ENCODE measurements around the gene UNC119. TPM values are rescaled to one million over a fixed set of nuclear protein-coding genes. Genes with fewer than 3 reads are reported as not detected.
A peak's percentile ranks its signal among the peaks of the same experiment; 100 is the strongest.

Gene UNC119
- total RNA-seq (66.9 TPM), polyA plus RNA-seq (10 to 100 TPM; 29.5 to 35.0 (median 31.2) TPM)

DNA sequence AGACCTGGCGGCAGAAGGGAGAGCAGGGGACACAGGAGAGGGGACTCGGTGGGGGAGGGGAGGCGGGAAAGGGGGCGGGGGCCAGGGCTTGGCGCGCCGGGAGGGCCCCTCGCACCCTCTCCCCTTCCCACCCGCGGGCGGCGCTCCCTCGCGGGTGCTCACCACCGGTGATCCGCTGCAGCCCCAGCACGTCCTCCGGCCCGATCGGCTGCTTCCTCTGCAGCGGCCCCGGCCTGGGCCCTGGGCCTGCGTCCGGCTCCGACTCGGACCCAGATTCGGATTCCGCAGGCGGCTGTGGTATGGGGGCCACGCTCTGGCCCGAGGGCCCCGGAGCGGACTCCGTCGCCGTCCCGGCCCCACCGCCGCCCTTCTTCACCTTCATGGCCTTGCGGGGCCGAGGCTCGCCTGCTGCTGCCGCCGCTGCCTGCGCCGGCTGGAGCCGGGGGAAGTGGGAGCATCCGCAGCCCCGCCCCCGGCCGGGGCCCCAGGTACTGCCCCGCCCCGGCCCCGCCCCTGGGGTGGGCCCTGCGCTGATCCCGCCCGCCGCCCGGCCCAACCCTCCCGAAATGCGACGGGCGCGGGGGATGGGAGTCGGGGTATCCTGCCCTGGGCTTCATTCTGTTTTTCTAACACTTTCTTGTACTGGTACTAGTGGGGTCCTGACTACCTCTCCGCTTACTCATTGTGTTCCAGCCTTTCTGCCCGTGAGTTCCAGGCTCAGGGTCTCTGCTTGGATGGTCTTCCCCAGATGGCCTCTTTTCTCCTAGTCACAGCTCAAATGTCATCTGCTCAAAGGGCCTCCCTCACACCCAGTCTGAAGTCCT, at the start of gene UNC119:
Gene UNC119, minus strand, starts transcription at position 449 of the 824 bp plus-strand sequence. Its CDS starts 67 bp downstream, at position 382.
- H3K27ac Mint-ChIP-seq = peak within 1 kb of the TSS; percentile 96 to 97 (median 96)
- ATAC-seq (ENCODE audit: low read depth in 2 of 2) = peak; percentile 80 to 84
- Histone ChIP-seq H3K27ac (ENCODE audit: insufficient read depth, low read length, poor library complexity, severe bottlenecking) (peak within 1 kb of the TSS; percentile 92), H3K4me1 (ENCODE audit: control insufficient read depth, insufficient read depth, low read length, poor library complexity, severe bottlenecking) (peaks cover 56% of the 10 kb centered on the region), H3K4me3 (ENCODE audit: low read depth, low read length) (peak within 1 kb of the TSS; percentile 70), H3K9me3 (ENCODE audit: control insufficient read depth in 2 of 2, low read length in 2 of 2) (no peaks in the 10 kb centered on the region), H3K36me3 (ENCODE audit: control insufficient read depth, insufficient read depth, low read length) (peaks cover 46% of the 10 kb centered on the region), H3K27me3 (ENCODE audit: control insufficient read depth, insufficient read depth, low read length) (no peaks in the 10 kb centered on the region)
- peaks cover 11 to 52% (median 40%) of the 10 kb centered on the region in 4 donors for H3K4me1 Mint-ChIP-seq
- H3K4me3 Mint-ChIP-seq = peak within 1 kb of the TSS; percentile 90 to 95 (median 92)
- peak; percentile 74 to 83 (median 75) for DNase-seq
- H3K27me3 Mint-ChIP-seq = no peaks in the 10 kb centered on the region
- no peaks in the 10 kb centered on the region for H3K9me3 Mint-ChIP-seq
- H3K36me3 Mint-ChIP-seq = peaks cover 33% of the 10 kb centered on the region

DNA sequence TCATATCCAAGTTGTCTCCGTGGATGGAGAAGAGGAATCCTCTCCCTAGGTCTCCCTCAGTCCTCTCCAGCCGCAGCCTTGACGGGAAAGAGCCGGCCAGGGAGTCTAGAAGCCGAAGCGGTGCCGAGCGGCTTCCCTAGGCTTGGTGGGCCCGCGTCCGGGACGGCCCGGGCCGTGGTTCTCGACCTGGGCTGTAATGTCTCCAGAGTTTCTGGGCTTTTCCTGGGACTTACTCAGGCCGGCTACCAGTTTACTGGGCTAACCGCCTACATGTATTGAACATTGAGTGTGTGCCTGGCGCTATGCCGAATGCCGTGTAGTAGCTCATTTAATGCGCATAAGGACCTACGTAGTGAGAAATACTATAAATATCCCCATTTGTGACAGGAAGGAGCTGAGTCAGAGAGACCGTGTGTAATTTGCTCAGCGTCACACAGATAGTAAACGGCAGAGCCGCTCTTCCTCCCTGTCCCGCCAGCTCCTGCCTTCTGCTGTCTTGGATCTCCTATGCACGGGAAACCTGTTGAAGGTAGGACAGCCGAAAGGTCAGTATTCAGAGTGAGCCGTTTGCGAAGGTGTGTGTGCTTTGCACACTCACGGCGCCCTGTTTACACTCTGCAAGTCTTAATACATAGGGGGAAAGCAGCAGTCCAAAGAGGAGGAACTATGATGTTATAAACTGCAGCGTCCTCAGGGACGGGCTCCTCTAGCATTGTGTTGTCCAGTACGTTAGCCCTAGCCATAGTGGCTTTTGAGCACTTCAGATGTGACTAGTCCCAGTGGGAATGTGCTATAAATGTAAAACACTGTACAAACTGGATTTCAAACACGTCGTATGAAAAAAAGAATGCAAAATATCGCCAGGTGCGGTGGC, 47.1 kb upstream of the UNC119 start:
- Histone ChIP-seq H3K4me3 (ENCODE audit: low read depth, low read length) (peak overlapping the region; percentile 90), H3K36me3 (ENCODE audit: control insufficient read depth, insufficient read depth, low read length) (no peaks in the 10 kb centered on the region), H3K9me3 (ENCODE audit: control insufficient read depth in 2 of 2, low read length in 2 of 2) (no peaks in the 10 kb centered on the region), H3K4me1 (ENCODE audit: control insufficient read depth, insufficient read depth, low read length, poor library complexity, severe bottlenecking) (peaks cover 16% of the 10 kb centered on the region), H3K27me3 (ENCODE audit: control insufficient read depth, insufficient read depth, low read length) (no peaks in the 10 kb centered on the region), H3K27ac (ENCODE audit: insufficient read depth, low read length, poor library complexity, severe bottlenecking) (peak overlapping the region; percentile 99)
- DNase-seq = peak; percentile 44 to 80 (median 74)
- Mint-ChIP-seq H3K4me1 (peaks cover 18 to 26% (median 19%) of the 10 kb centered on the region in 4 donors), H3K36me3 (no peaks in the 10 kb centered on the region), H3K27me3 (no peaks in the 10 kb centered on the region), H3K9me3 (no peaks in the 10 kb centered on the region), H3K27ac (peak overlapping the region; percentile 96 to 99 (median 99)), H3K4me3 (peak overlapping the region; percentile 90 to 96 (median 93))
- peak; percentile 63 to 65 for ATAC-seq (ENCODE audit: low read depth in 2 of 2)

DNA sequence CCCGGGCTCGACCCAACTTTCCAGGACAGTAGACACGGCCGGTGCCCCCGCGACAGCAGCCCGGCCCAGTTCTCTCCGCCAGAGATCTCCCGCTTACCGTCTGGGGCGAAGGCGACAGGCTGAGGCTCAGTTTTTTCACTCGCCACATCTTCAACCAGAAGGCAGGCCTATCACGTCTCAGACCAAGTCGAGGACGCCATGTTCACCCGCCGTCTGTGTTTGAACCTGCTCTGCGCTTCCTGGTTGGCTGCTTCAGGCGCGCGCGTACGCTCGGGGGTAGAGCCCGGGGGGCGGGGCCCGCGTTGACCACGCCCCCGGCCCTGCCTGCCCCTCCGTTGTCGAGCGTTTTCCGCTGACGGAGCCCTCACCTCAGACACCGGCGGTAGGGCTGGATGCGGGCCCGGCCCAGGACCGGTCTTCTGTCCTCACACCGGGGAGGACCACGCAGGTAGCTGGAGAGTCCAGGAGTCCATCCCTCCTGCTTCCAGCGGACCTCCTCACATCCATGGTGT, 46.4 kb upstream of the UNC119 start, which contains the start of gene SPAG5:
Gene SPAG5, minus strand, starts transcription at position 227 of the 512 bp plus-strand sequence. Its CDS starts 79 bp downstream, at position 148.
- H3K36me3 Mint-ChIP-seq = no peaks in the 10 kb centered on the region
- H3K27ac Mint-ChIP-seq = peak within 1 kb of the TSS; percentile 96 to 99 (median 99)
- H3K9me3 ChIP-seq (ENCODE audit: control insufficient read depth in 2 of 2, low read length in 2 of 2) = no peaks in the 10 kb centered on the region
- H3K27me3 Mint-ChIP-seq = no peaks in the 10 kb centered on the region
- DNase-seq (peak; percentile 93 to 96 (median 94)), ATAC-seq (ENCODE audit: low read depth in 2 of 2) (peak; percentile 92 to 94)
- H3K27ac ChIP-seq (ENCODE audit: insufficient read depth, low read length, poor library complexity, severe bottlenecking) = peak within 1 kb of the TSS; percentile 99
- peaks cover 16% of the 10 kb centered on the region for H3K4me1 ChIP-seq (ENCODE audit: control insufficient read depth, insufficient read depth, low read length, poor library complexity, severe bottlenecking)
- H3K4me1 Mint-ChIP-seq = peaks cover 18 to 26% (median 19%) of the 10 kb centered on the region in 4 donors
- no peaks in the 10 kb centered on the region for H3K27me3 ChIP-seq (ENCODE audit: control insufficient read depth, insufficient read depth, low read length)
- peak within 1 kb of the TSS; percentile 90 for H3K4me3 ChIP-seq (ENCODE audit: low read depth, low read length)
- no peaks in the 10 kb centered on the region for H3K9me3 Mint-ChIP-seq
- no peaks in the 10 kb centered on the region for H3K36me3 ChIP-seq (ENCODE audit: control insufficient read depth, insufficient read depth, low read length)
- peak within 1 kb of the TSS; percentile 90 to 96 (median 93) for H3K4me3 Mint-ChIP-seq

DNA sequence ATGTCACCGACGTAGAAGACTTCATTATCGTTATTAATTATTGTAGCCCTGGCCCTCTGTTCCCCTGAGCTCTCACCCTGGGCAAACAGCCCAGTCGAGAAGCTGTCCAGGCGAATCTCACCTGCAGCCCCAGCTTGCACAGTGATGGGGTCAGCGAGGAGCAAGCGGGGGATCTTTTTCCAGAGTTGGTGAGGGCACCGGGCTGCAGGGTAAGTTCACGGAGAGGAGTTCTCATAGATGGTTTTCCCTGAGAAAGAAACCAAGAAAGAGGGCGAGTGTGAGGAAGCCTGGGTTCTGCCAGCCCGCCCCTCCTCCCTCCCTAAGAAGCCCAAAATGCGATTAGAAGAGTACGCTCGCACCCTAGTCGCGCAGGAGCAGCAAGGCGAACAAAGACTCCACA, 46.0 kb upstream of the UNC119 start:
- ATAC-seq (ENCODE audit: low read depth in 2 of 2) (no peak), DNase-seq (no peak)
- peak overlapping the region; percentile 99 for H3K27ac ChIP-seq (ENCODE audit: insufficient read depth, low read length, poor library complexity, severe bottlenecking)
- Mint-ChIP-seq H3K9me3 (no peaks in the 10 kb centered on the region), H3K36me3 (no peaks in the 10 kb centered on the region), H3K27me3 (no peaks in the 10 kb centered on the region), H3K4me3 (peak overlapping the region; percentile 90 to 96 (median 93)), H3K4me1 (peaks cover 18 to 26% (median 19%) of the 10 kb centered on the region in 4 donors), H3K27ac (peak overlapping the region; percentile 96 to 99 (median 99))
- peaks cover 16% of the 10 kb centered on the region for H3K4me1 ChIP-seq (ENCODE audit: control insufficient read depth, insufficient read depth, low read length, poor library complexity, severe bottlenecking)
- no peaks in the 10 kb centered on the region for H3K36me3 ChIP-seq (ENCODE audit: control insufficient read depth, insufficient read depth, low read length)
- H3K9me3 ChIP-seq (ENCODE audit: control insufficient read depth in 2 of 2, low read length in 2 of 2) = no peaks in the 10 kb centered on the region
- no peaks in the 10 kb centered on the region for H3K27me3 ChIP-seq (ENCODE audit: control insufficient read depth, insufficient read depth, low read length)
- H3K4me3 ChIP-seq (ENCODE audit: low read depth, low read length) = peak overlapping the region; percentile 78

DNA sequence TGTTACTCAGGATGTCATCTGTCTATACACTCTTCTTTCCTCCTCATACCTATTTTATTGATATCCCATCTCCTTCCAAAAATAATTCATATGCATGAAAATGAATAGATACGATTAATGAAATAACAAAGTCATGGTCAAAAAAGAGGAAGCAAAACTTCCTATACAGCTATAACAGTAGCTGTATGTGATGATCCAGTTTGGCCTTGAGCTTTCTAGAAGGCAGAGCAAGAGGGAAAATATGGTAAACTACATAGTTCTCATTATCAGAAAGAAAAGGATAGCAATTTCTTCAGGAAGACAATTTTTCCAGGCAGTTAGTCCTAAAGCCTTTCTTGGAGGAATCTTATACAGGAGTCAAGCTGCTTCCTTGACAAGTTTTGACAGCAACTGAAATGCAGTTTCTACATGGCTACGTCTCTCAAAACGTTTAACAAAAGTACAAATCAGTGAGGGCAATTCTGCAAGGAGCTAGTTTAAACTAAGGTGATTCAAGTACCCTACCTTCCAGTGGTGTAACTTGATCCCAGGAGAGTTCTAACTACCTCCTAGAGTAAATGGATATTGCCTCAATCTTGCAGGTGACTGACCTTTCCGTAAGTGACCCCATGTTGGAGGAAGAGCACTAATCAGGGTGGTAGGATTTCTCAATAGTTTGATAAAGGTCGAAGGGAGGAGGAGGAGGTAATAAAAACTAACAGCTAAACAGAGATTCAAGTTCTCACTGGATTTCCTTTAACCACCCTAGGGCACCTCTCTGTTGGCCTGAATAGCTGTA, 45.4 kb upstream of the UNC119 start:
- ATAC-seq (ENCODE audit: low read depth in 2 of 2) = no peak
- Mint-ChIP-seq H3K9me3 (no peaks in the 10 kb centered on the region), H3K4me3 (peak overlapping the region; percentile 90 to 96 (median 93)), H3K27ac (peak overlapping the region in 2 of 3 donors; percentile 96 to 99), H3K36me3 (no peaks in the 10 kb centered on the region), H3K4me1 (peaks cover 18 to 26% (median 19%) of the 10 kb centered on the region in 4 donors), H3K27me3 (no peaks in the 10 kb centered on the region)
- no peak for DNase-seq
- H3K4me3 ChIP-seq (ENCODE audit: low read depth, low read length) = peak overlapping the region; percentile 78
- H3K27me3 ChIP-seq (ENCODE audit: control insufficient read depth, insufficient read depth, low read length) = no peaks in the 10 kb centered on the region
- no peaks in the 10 kb centered on the region for H3K9me3 ChIP-seq (ENCODE audit: control insufficient read depth in 2 of 2, low read length in 2 of 2)
- H3K36me3 ChIP-seq (ENCODE audit: control insufficient read depth, insufficient read depth, low read length) = no peaks in the 10 kb centered on the region
- peak overlapping the region; percentile 99 for H3K27ac ChIP-seq (ENCODE audit: insufficient read depth, low read length, poor library complexity, severe bottlenecking)
- peaks cover 16% of the 10 kb centered on the region for H3K4me1 ChIP-seq (ENCODE audit: control insufficient read depth, insufficient read depth, low read length, poor library complexity, severe bottlenecking)

DNA sequence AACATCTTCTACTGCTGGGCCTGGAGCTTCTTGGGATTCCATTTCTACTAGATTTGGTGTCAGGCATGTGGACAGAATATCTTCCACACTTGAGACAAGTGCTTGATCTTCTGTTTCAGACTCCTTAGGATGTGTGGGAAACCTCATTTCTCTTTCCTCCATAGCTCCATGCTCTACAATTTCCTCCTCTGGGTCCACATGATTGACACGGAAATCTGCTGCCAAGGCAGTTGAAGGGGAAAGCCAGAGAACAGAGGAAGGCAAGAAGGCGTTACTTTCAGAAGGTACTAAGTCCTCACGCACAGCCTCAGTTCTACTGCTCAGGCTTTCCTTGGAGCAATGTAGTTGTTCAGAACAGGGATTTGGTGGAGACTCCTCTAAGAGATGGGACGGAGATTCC, 39.8 kb upstream of the UNC119 start:
- peaks cover 13% of the 10 kb centered on the region for H3K36me3 Mint-ChIP-seq
- no peak overlapping the region for H3K27ac Mint-ChIP-seq
- no peak for ATAC-seq (ENCODE audit: low read depth in 2 of 2)

More for the DNA sequence above, 39.8 kb upstream of the UNC119 start:
- Mint-ChIP-seq H3K4me1 (peaks cover 0 to 7% (median 1%) of the 10 kb centered on the region in 4 donors), H3K9me3 (no peaks in the 10 kb centered on the region), H3K4me3 (no peak overlapping the region), H3K27me3 (no peaks in the 10 kb centered on the region)
- H3K36me3 ChIP-seq (ENCODE audit: control insufficient read depth, insufficient read depth, low read length) = no peaks in the 10 kb centered on the region
- no peak overlapping the region for H3K27ac ChIP-seq (ENCODE audit: insufficient read depth, low read length, poor library complexity, severe bottlenecking)
- H3K27me3 ChIP-seq (ENCODE audit: control insufficient read depth, insufficient read depth, low read length) = no peaks in the 10 kb centered on the region
- H3K4me3 ChIP-seq (ENCODE audit: low read depth, low read length) = no peak overlapping the region
- no peaks in the 10 kb centered on the region for H3K4me1 ChIP-seq (ENCODE audit: control insufficient read depth, insufficient read depth, low read length, poor library complexity, severe bottlenecking)
- H3K9me3 ChIP-seq (ENCODE audit: control insufficient read depth in 2 of 2, low read length in 2 of 2) = no peaks in the 10 kb centered on the region
- no peak for DNase-seq

Data from CD4-positive, CD25-positive, alpha-beta regulatory T cell (primary cell).